ENCODE data around the gene NOTCH3.

The NOTCH3 gene

DNA sequence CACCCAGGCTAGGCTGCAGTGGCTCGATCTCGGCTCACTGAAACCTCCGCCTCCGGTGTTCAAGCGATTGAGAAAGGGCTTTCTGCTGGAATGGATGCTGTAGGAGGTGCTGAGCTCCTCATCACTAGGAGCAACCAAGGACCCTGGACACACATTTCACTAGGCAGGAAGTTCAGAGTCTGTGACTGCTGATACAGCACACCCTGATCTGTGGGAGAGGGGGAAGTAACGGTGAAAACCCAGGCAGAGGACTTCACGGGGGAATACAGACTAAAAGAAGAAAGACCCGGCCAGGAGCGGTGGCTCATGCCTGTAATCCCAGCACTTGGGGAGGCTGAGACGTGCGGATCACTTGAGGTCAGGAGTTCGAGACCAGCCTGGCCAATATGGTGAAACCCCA lies 11.9 kb upstream of the NOTCH3 start:
- Histone ChIP-seq H3K27ac (ENCODE audit: low read depth, low read length) (no peak overlapping the region), H3K4me1 (ENCODE audit: control insufficient read depth, insufficient read depth, low read length) (no peaks in the 10 kb centered on the region), H3K9ac (ENCODE audit: low read length) (no peak overlapping the region), H3K27me3 (ENCODE audit: control insufficient read depth, insufficient read depth, low read length) (no peaks in the 10 kb centered on the region), H3K9me3 (ENCODE audit: control insufficient read depth, insufficient read depth, low read depth, low read length) (no peaks in the 10 kb centered on the region), H3K36me3 (ENCODE audit: control insufficient read depth, insufficient read depth, low read length) (no peaks in the 10 kb centered on the region), H3K4me3 (ENCODE audit: low read depth, low read length) (no peak overlapping the region)

DNA sequence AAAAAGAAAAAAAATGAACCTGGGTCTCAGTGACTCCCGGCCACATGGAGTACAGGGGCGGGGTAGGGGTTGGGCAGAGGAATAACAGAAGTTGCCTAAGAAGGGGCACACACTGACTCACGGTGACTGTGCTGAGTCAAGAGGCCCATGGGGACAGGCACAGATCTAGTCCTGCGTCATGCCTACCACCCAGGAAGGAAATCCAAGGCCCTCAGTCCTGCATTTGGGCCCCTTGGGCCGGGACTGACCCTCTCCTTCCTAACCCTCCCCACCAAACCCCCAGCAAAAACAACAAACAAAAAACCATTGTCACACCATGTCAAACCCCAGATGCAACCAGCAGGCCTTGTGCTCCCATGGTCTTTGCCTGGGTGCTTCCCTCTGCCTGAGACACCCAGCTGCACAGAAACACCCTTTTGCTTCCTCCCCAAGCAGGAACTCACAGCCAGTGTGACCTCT lies 9.6 kb upstream of the NOTCH3 start:
- H3K36me3 ChIP-seq (ENCODE audit: control insufficient read depth, insufficient read depth, low read length) = no peaks in the 10 kb centered on the region
- H3K9me3 ChIP-seq (ENCODE audit: control insufficient read depth, insufficient read depth, low read depth, low read length) = no peaks in the 10 kb centered on the region
- H3K4me3 ChIP-seq (ENCODE audit: low read depth, low read length) = no peak overlapping the region
- no peak overlapping the region for H3K27ac ChIP-seq (ENCODE audit: low read depth, low read length)
- H3K4me1 ChIP-seq (ENCODE audit: control insufficient read depth, insufficient read depth, low read length) = no peaks in the 10 kb centered on the region
- no peaks in the 10 kb centered on the region for H3K27me3 ChIP-seq (ENCODE audit: control insufficient read depth, insufficient read depth, low read length)
- no peak overlapping the region for H3K9ac ChIP-seq (ENCODE audit: low read length)

DNA sequence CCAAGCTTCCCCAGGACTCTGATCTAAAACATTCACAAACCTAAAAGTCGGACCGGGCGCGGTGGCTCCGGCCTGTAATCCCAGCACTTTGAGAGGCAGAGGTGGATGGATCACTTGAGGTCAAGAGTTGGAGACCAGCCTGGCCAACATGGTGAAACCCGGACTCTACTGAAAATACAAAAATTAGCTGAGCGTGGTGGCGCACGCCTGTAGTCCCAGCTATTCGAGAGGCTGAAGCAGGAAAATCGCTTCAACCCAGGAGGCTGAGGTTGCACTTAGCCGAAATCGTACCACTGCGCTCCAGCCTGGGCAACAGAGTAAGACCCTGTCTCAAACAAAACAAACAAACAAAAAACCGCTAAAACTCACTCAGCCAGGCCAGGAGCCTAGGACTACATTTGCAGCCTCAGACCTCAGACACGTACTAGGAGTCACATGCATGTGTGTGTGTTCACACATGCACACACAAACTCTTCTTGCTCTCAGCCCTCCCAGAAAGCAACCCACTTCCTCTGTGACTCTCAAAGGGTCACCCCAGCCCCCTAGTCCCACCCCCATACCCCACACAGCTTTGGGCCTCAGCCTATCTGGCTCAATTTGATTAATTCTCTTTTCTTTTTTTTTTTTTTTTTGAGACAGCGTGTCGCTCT lies 704 bp upstream of the NOTCH3 start:
- H3K27ac ChIP-seq (ENCODE audit: low read depth, low read length) = no peak overlapping the region
- H3K9ac ChIP-seq (ENCODE audit: low read length) = no peak overlapping the region
- H3K9me3 ChIP-seq (ENCODE audit: control insufficient read depth, insufficient read depth, low read depth, low read length) = no peaks in the 10 kb centered on the region
- H3K36me3 ChIP-seq (ENCODE audit: control insufficient read depth, insufficient read depth, low read length) = peaks cover 17% of the 10 kb centered on the region
- H3K27me3 ChIP-seq (ENCODE audit: control insufficient read depth, insufficient read depth, low read length) = no peaks in the 10 kb centered on the region
- H3K4me1 ChIP-seq (ENCODE audit: control insufficient read depth, insufficient read depth, low read length) = peaks cover 7% of the 10 kb centered on the region; the same call in 1 of the 2 replicates
- peak overlapping the region; percentile 49 for H3K4me3 ChIP-seq (ENCODE audit: low read depth, low read length)

DNA sequence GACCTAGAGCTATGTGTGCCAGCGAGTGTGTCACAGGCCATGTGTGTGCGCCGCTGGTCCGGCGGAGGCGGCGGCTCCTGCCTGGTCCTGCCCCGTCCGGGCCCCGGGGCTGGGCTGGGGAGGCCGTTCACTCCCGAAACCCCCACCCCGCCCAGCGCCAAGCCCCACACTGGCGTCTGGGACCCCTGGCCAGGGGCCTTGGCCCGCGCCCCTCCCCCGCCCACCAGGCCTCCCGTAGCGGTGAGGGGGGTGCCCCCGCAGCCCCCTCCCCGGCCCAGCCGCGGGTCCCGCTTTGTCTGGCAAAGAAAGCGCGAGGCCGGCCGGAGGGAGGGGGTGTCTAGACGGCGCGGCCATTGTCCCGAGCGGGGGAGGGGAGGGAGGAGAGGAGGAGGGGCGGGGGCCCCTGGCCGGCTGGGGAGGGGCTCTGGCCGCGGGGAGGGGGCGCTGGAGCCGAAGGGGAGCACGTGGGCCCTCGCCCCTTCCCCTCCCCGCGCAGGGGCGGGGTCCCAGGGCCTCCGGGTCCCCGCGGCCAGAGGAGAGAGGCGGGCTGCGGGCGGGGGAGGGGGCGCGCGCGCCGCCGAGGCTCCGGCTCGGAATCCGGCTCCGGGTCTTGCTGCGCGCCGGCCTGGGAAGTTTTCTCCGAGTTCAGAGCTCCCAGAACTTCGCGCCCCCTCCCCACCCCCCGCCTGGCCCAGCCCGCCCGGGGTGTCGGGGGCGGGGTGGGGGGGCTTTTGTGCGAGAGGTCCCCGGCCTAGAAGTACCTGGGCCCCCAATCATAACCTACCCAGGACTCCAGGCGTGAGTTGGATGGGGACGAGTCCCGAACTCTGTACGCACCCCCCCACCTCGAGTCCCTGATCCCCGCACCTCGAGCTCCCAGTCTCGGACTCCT lies 888 bp downstream of the NOTCH3 start:
- Histone ChIP-seq H3K27me3 (ENCODE audit: control insufficient read depth, insufficient read depth, low read length) (no peaks in the 10 kb centered on the region), H3K27ac (ENCODE audit: low read depth, low read length) (peak overlapping the region; percentile 87), H3K9me3 (ENCODE audit: control insufficient read depth, insufficient read depth, low read depth, low read length) (no peaks in the 10 kb centered on the region), H3K36me3 (ENCODE audit: control insufficient read depth, insufficient read depth, low read length) (peaks cover 19% of the 10 kb centered on the region), H3K4me3 (ENCODE audit: low read depth, low read length) (peak overlapping the region; percentile 97), H3K4me1 (ENCODE audit: control insufficient read depth, insufficient read depth, low read length) (peaks cover 10% of the 10 kb centered on the region), H3K9ac (ENCODE audit: low read length) (peak overlapping the region; percentile 80)

DNA sequence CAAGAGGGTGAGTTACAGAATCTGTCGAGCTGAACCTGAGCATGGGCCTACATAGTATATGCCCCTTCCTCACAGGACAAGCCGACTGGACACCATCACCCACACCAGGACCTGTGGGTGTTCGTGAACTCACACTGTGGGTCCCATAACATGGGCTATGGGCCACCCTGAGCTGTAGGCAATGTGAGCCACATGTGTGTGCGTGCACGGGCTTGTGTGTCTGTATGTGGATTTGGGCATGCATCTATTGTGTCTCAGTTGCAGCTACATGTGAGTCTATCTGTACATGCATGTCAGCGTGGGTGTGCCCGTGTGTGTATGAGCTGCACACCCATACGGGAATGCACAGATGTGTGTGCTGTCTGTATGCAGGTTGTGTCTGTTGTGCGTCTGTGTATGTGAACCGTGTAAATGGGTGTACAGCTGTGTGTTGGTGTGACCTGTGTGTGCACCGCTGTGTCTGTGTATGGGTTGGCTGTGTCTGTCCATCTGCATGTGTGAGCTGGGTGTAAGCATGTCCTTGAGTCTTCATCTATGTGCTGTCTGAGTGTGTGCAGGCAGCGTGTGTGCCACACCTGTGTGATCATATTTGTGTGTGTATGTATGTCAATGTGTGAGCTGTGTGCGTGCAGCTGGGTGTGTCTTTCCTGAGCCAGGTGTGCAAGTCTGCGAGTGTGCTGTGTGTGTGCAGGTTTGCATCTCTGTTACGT lies 1.7 kb downstream of the NOTCH3 start:
- Histone ChIP-seq H3K4me3 (ENCODE audit: low read depth, low read length) (peak overlapping the region; percentile 97), H3K4me1 (ENCODE audit: control insufficient read depth, insufficient read depth, low read length) (peaks cover 11% of the 10 kb centered on the region), H3K36me3 (ENCODE audit: control insufficient read depth, insufficient read depth, low read length) (peaks cover 19% of the 10 kb centered on the region), H3K27ac (ENCODE audit: low read depth, low read length) (no peak overlapping the region), H3K9me3 (ENCODE audit: control insufficient read depth, insufficient read depth, low read depth, low read length) (no peaks in the 10 kb centered on the region), H3K9ac (ENCODE audit: low read length) (peak overlapping the region; percentile 45), H3K27me3 (ENCODE audit: control insufficient read depth, insufficient read depth, low read length) (no peaks in the 10 kb centered on the region)

DNA sequence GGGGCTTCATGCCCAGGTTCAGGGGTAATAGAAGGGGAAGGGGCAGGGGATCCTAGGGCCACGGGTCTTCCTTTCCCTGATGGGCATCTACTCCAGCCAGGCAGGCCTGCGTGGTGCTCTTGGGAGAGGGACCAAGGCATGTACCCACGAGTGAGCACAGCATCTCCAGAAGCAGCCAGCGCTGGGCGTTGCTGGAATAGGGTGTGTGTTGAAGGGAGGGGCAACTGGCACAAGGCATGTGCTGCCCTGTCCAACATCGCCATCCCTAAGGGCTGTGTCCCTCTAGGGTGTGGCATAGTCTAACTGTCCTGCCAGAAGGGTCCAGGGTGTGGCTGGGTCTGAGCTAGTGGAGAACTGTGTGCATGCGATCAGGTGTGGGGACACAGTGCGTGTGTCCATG lies 2.9 kb downstream of the NOTCH3 start:
- Histone ChIP-seq H3K27ac (ENCODE audit: low read depth, low read length) (no peak overlapping the region), H3K9ac (ENCODE audit: low read length) (no peak overlapping the region), H3K9me3 (ENCODE audit: control insufficient read depth, insufficient read depth, low read depth, low read length) (no peaks in the 10 kb centered on the region), H3K4me3 (ENCODE audit: low read depth, low read length) (no peak overlapping the region), H3K36me3 (ENCODE audit: control insufficient read depth, insufficient read depth, low read length) (peaks cover 24% of the 10 kb centered on the region), H3K4me1 (ENCODE audit: control insufficient read depth, insufficient read depth, low read length) (peaks cover 11% of the 10 kb centered on the region), H3K27me3 (ENCODE audit: control insufficient read depth, insufficient read depth, low read length) (no peaks in the 10 kb centered on the region)

DNA sequence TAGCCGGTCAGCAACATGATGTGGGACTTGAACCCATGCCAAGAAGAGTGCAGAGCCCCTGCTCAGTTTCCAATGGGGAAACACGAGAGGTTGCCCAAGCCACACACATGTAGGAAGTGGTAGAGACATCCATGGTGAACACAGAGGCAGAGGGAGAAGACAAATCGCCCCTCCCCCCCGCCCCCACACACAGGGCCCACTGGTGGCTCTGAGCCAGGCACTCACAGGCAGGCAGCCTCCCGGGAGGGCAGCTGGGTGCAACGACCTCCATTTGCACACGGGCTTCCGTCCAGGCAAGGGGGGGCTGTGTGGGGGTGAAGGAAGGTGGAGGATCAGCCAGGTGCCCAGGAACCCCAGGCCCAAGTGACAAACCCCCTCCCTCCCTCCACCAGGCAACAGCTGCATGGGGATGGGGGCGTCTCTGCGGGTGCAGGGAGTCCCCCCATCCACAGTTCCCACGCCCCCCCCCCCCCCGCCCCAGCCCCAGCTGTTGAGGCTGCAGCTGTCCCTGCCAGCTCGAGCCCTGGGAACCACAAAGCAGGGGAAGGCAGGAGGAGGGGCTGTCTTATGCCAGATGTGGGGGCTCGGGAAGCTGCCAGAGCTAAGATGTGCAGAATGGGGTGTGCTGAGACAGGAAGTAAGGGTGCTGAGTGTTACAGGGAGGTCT lies 3.4 kb downstream of the NOTCH3 start:
- no peak overlapping the region for H3K4me3 ChIP-seq (ENCODE audit: low read depth, low read length)
- H3K27me3 ChIP-seq (ENCODE audit: control insufficient read depth, insufficient read depth, low read length) = no peaks in the 10 kb centered on the region
- H3K36me3 ChIP-seq (ENCODE audit: control insufficient read depth, insufficient read depth, low read length) = peaks cover 29% of the 10 kb centered on the region
- no peak overlapping the region for H3K9ac ChIP-seq (ENCODE audit: low read length)
- H3K4me1 ChIP-seq (ENCODE audit: control insufficient read depth, insufficient read depth, low read length) = peaks cover 11% of the 10 kb centered on the region
- H3K27ac ChIP-seq (ENCODE audit: low read depth, low read length) = no peak overlapping the region
- H3K9me3 ChIP-seq (ENCODE audit: control insufficient read depth, insufficient read depth, low read depth, low read length) = no peaks in the 10 kb centered on the region

DNA sequence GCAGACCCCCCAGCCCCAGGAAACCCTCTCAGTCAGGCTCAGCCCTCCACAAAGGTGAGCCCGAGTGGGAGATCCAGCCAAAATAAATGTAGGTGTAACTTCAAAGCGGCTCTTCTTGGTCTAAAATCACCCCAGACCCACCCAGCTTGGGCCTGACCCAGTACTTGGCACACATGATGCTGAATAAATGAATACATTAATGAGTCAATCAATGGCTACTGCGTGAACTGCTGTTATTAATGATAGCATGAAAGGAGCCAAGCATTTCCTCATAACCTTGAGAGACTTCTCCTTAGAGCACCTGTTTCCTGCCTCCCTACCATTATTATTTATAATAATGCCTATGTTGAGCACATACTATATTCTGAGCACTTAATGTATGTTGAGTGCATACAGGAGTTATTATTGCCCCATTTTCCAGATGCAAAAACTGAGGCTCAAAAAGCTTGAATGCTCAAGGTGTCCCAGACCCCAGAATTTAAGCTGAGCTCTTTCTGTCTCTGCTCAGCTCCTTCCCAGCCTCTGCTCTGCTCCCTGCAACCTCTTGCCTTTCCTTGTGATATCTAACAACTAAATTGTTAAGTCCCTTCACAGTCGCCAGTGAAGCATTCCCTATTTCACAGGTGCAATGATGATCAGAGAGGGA lies 4.3 kb downstream of the NOTCH3 start:
- Histone ChIP-seq H3K36me3 (ENCODE audit: control insufficient read depth, insufficient read depth, low read length) (peaks cover 38% of the 10 kb centered on the region), H3K4me3 (ENCODE audit: low read depth, low read length) (peak overlapping the region; percentile 62), H3K4me1 (ENCODE audit: control insufficient read depth, insufficient read depth, low read length) (peaks cover 11% of the 10 kb centered on the region), H3K9ac (ENCODE audit: low read length) (no peak overlapping the region), H3K9me3 (ENCODE audit: control insufficient read depth, insufficient read depth, low read depth, low read length) (no peaks in the 10 kb centered on the region), H3K27me3 (ENCODE audit: control insufficient read depth, insufficient read depth, low read length) (no peaks in the 10 kb centered on the region), H3K27ac (ENCODE audit: low read depth, low read length) (no peak overlapping the region)

DNA sequence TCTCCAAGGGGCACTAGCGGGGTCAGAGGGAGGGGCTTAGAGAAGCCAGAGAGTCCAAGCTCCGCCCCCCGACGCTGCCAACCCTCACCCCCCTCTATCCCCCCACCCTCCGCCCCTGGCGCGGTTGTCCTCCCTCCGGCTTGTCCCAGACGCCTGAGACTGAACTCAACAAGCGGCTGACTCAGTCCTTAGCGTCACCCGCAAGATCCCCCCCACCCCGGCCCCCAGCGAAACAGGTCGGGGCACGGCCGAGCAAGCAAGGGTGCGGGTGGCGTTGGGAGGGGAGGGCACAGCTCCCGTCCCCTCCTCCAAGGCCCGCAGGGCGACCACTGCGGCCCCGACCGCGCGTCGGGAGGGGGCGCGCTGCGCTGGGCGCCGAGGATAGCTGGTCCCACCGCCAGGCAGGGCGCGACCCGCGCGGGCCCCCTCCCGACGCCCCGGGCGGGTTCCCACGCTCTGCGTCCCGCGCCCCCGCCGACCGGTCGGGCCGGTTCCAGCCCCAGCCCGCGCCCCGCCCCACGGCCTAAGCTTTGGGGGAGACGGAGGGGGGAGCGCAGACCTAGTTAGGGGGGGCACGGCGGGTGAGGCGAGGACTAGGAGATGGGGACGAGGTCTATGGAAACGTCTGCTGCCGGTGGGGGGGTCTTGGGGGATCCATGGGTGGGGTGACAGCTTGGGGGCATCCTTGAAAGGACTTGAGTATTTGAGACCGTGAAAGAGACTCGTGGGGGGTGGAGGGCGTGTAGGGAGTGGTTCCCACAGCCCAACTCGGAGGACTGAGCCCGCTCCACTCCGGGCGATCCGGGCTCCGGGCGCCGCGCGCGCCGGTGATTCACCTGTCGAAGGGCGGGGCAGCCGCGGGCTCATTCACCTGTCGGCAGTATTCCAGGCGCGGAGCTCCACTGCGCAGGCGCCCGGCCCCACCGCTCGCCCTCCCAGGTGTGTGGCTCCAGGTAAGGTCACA lies 5.1 kb downstream of the NOTCH3 start:
- Histone ChIP-seq H3K27me3 (ENCODE audit: control insufficient read depth, insufficient read depth, low read length) (no peaks in the 10 kb centered on the region), H3K4me3 (ENCODE audit: low read depth, low read length) (peak overlapping the region; percentile 62), H3K27ac (ENCODE audit: low read depth, low read length) (no peak overlapping the region; the same call in 1 of the 2 replicates), H3K36me3 (ENCODE audit: control insufficient read depth, insufficient read depth, low read length) (peaks cover 45% of the 10 kb centered on the region), H3K4me1 (ENCODE audit: control insufficient read depth, insufficient read depth, low read length) (peaks cover 11% of the 10 kb centered on the region), H3K9ac (ENCODE audit: low read length) (no peak overlapping the region), H3K9me3 (ENCODE audit: control insufficient read depth, insufficient read depth, low read depth, low read length) (no peaks in the 10 kb centered on the region)
